DND-41 (cell line): Measurements from ENCODE around the gene SOX6.

Experiments
- CTCF ChIP-seq: IDR thresholded peaks from 2 replicates; pipeline ENCODE4 v1.5.1; 2012; ENCODE audit warnings: borderline replicate concordance, low read length, moderate library complexity, mild to moderate bottlenecking; ENCODE audit not compliant: poor library complexity, severe bottlenecking; ENCODE audit errors: extremely low read depth
- EZH2 ChIP-seq: IDR thresholded peaks from 3 replicates; pipeline ENCODE4 v1.6.1; 2012; ENCODE audit warnings: borderline replicate concordance, low read depth, mild to moderate bottlenecking, moderate library complexity, low read length, inconsistent platforms; ENCODE audit not compliant: severe bottlenecking

- TF ChIP-seq CTCF (no peak), EZH2 (no peak)
Measured at GRCh38 chr11:16125796-16126195, 230.6 kb downstream of the SOX6 start.
